Activated CD8-positive, alpha-beta T cell treated with anti-CD3 and anti-CD28 coated beads for 36 hours (primary cell): Measurements from ENCODE around the gene SELENOV. TPM values are rescaled to one million over a fixed set of nuclear protein-coding genes. Genes with fewer than 3 reads are reported as not detected.
A peak's percentile ranks its signal among the peaks of the same experiment; 100 is the strongest.
"Not testable (repeated sequence)": the region's sequence is repeated elsewhere in the genome, so short reads cannot be mapped to it uniquely, and the experiment has no call there.

Experiments used
- ATAC-seq: fragments of 200-7000 bp; cut with Tn5 transposase; one replicate; pipeline ENCODE4 v1.10.0; 2021; ENCODE audit warnings: mild to moderate bottlenecking, moderate library complexity
- CTCF ChIA-PET: fragments of 350-600 bp; sonication (Branson Sonifier 250); formaldehyde crosslinking; loops from one replicate; lab custom pipeline; 2021; ENCODE audit warnings: antibody characterized with exemption; lab: Charles Lee
- POLR2A ChIA-PET: fragments of 350-600 bp; sonication (Branson Sonifier 250); formaldehyde crosslinking; loops from one replicate; lab custom pipeline; 2021; ENCODE audit warnings: antibody characterized with exemption; lab: Charles Lee
- DNase-seq: peaks from one replicate; pipeline ENCODE4 v3.0.0-alpha.2; 2020
- H3K27ac Mint-ChIP-seq: one replicate; pipeline ENCODE4 v1.8.0; 2021; ENCODE audit warnings: mild to moderate bottlenecking, mixed read lengths
- H3K27me3 Mint-ChIP-seq: one replicate; pipeline ENCODE4 v1.8.0; 2021; ENCODE audit warnings: mixed read lengths
- H3K36me3 Mint-ChIP-seq: one replicate; pipeline ENCODE4 v1.8.0; 2021; ENCODE audit warnings: low read depth, mixed read lengths
- H3K4me1 Mint-ChIP-seq: one replicate; pipeline ENCODE4 v1.8.0; 2021; ENCODE audit warnings: low read depth, mixed read lengths
- H3K4me3 Mint-ChIP-seq: one replicate; pipeline ENCODE4 v1.8.0; 2021; ENCODE audit warnings: mild to moderate bottlenecking, moderate library complexity, mixed read lengths
- H3K9me3 Mint-ChIP-seq: one replicate; pipeline ENCODE4 v1.8.0; 2021; ENCODE audit warnings: mixed read lengths
- CTCF ChIP-seq: fragments of 200-600 bp; IDR thresholded peaks from one replicate; pipeline ENCODE4 v1.8.0; 2022; ENCODE audit warnings: antibody characterized with exemption, mild to moderate bottlenecking
- intact Hi-C: fragments of 100-400 bp; cut with micrococcal nuclease; formaldehyde crosslinking; loops from one replicate; pipeline ENCODE4 v1.10.0; 2022
- total RNA-seq, 2 experiments: library from RNA; stranded (reverse); gene quantifications; one replicate each; pipeline ENCODE4 v1.2.3, GENCODE V29; 2021

The SELENOV gene
- total RNA-seq, 2 experiments from 2014 or later = not detected

DNA sequence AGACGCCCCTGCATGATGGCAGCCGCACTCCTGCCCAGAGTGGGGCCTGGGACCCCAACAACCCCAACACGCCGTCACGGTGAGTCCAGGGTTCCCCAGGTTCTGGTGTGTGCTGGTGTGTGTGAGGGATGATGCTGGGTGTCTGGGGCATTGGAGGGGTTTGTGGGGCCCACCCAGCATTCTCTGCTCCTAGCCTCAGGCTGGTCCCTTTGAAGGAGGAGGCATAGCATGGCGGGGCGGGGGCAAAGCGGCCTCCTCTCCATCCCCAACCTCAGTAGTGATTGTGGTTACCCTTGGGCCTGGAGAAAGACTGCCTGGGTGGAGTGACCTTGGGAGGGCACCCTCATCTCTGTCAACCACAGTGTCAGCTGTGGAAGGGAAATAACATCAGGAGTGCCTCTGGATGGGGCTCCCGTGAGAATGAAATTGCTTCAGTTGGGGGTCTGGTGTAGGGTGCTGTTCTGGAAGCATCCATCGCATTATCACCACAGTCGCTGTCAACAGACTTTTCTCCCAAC lies 41.4 kb upstream of the SELENOV start:
- Mint-ChIP-seq H3K27me3 (no peaks in the 10 kb centered on the region), H3K27ac (no peak overlapping the region), H3K4me3 (no peak overlapping the region), H3K9me3 (no peaks in the 10 kb centered on the region), H3K36me3 (peaks cover 55% of the 10 kb centered on the region), H3K4me1 (peaks cover 32% of the 10 kb centered on the region)
- DNase-seq (no peak), ATAC-seq (no peak)
- TF ChIP-seq CTCF = no peak
- ChIA-PET CTCF (interaction anchor here (0.6 to 5.2 kb wide), 22 partner anchors 8 to 75 kb away, joined by 3 to 52 read pairs (median 5); partner anchors contain the start of genes DLL3, EID2B and RPS16), POLR2A (no interaction called here)
- intact Hi-C loops = loop anchor here (10.0 kb wide), 1 partner anchor 61 kb away; the partner anchor contains the start of gene EID2B

DNA sequence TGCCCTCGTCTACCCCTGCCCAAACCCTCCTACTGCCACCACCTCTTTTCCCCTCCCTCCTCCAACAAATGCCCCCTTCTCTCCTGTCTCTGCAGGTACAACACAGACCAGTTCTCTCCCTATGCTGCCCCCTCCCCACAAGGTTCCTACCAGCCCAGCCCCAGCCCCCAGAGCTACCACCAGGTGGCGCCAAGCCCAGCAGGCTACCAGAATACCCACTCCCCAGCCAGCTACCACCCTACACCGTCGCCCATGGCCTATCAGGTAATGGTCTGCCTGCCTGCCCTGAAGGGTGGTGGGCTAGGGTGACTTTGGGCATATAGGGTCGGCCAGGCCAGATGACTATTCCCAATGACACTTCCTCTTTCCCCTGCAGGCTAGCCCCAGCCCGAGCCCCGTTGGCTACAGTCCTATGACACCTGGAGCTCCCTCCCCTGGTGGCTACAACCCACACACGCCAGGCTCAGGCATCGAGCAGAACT lies 40.8 kb upstream of the SELENOV start:
- peak; percentile 76 for TF ChIP-seq CTCF
- intact Hi-C loops = loop anchor here (10.0 kb wide), 1 partner anchor 61 kb away; the partner anchor contains the start of gene EID2B
- peaks cover 32% of the 10 kb centered on the region for H3K4me1 Mint-ChIP-seq
- H3K36me3 Mint-ChIP-seq = peaks cover 54% of the 10 kb centered on the region
- no peak overlapping the region for H3K4me3 Mint-ChIP-seq
- ChIA-PET POLR2A (interaction anchor here (0.8 to 1.1 kb wide), 2 partner anchors 9 to 39 kb away, joined by 3 to 4 read pairs; no protein-coding TSS in a partner anchor), CTCF (interaction anchor here (0.6 to 5.2 kb wide), 28 partner anchors 8 to 76 kb away, joined by 3 to 52 read pairs (median 4); partner anchors contain the start of genes DLL3, EID2B and RPS16)
- no peaks in the 10 kb centered on the region for H3K9me3 Mint-ChIP-seq
- H3K27ac Mint-ChIP-seq = no peak overlapping the region
- H3K27me3 Mint-ChIP-seq = no peaks in the 10 kb centered on the region
- ATAC-seq = peak; percentile 70
- peak; percentile 80 for DNase-seq

GRCh38 chr19:39475748-39476147 lies 39.2 kb upstream of the SELENOV start:
- intact Hi-C loops = loop anchor here (10.0 kb wide), 1 partner anchor 59 kb away; the partner anchor contains the start of gene EID2B
- ATAC-seq (no peak), DNase-seq (no peak)
- H3K4me3 Mint-ChIP-seq = no peak overlapping the region
- CTCF ChIA-PET = interaction anchor here (1.4 to 5.2 kb wide), 4 partner anchors 13 to 57 kb away, joined by 4 to 52 read pairs (median 8); partner anchors contain the start of gene EID2B
- peaks cover 27% of the 10 kb centered on the region for H3K4me1 Mint-ChIP-seq
- no peak overlapping the region for H3K27ac Mint-ChIP-seq
- H3K9me3 Mint-ChIP-seq = no peaks in the 10 kb centered on the region
- H3K36me3 Mint-ChIP-seq = peaks cover 40% of the 10 kb centered on the region
- POLR2A ChIA-PET = interaction anchor here (0.6 to 1.3 kb wide), 4 partner anchors 19 to 44 kb away, joined by 3 to 5 read pairs (median 4); partner anchors contain the start of genes RPS16 and SUPT5H
- no peak for TF ChIP-seq CTCF
- no peaks in the 10 kb centered on the region for H3K27me3 Mint-ChIP-seq

GRCh38 chr19:39479319-39479801 lies 35.6 kb upstream of the SELENOV start:
- Mint-ChIP-seq H3K4me3 (peak overlapping the region; percentile 97), H3K36me3 (peaks cover 36% of the 10 kb centered on the region), H3K4me1 (peaks cover 26% of the 10 kb centered on the region), H3K27ac (peak overlapping the region; percentile 93)
- intact Hi-C loops = loop anchor here (10.0 kb wide), 1 partner anchor 55 kb away; the partner anchor contains the start of gene EID2B
- ATAC-seq, CTCF ChIA-PET, H3K9me3 Mint-ChIP-seq, DNase-seq, H3K27me3 Mint-ChIP-seq: not testable (repeated sequence)
- POLR2A ChIA-PET = interaction anchor here (3.0 kb wide), 1 partner anchor 32 kb away, joined by 7 read pairs; no protein-coding TSS in a partner anchor

DNA sequence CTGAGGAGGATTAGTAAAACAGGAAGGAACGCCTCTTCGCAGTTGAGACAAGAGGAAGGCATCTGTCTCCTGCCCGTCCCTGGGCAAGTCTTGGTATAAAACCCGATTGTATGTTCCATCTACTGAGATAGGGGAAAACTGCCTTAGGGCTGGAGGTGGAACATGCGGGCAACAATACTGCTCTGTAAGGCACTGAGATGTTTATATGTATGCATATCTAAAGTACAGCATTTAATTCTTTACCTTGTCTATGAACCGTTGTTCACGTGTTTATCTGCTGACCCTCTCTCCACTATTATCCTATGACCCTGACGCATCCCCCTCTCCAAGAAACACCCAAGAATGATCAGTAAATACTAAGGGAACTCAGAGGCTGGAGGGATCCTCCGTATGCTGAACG lies 35.0 kb upstream of the SELENOV start:
- peaks cover 28% of the 10 kb centered on the region for H3K4me1 Mint-ChIP-seq
- no peaks in the 10 kb centered on the region for H3K27me3 Mint-ChIP-seq
- H3K4me3 Mint-ChIP-seq = peak overlapping the region; percentile 97
- ChIA-PET CTCF (interaction anchor here (0.9 to 1.7 kb wide), 3 partner anchors 23 to 52 kb away, joined by 4 to 5 read pairs (median 4); partner anchors contain the start of gene EID2B), POLR2A (interaction anchor here (0.9 to 3.0 kb wide), 4 partner anchors 31 to 75 kb away, joined by 3 to 7 read pairs (median 3); partner anchors contain the start of genes RPS16 and SUPT5H)
- intact Hi-C loops = loop anchor here (10.0 kb wide), 1 partner anchor 55 kb away; the partner anchor contains the start of gene EID2B
- peak overlapping the region; percentile 93 for H3K27ac Mint-ChIP-seq
- no peaks in the 10 kb centered on the region for H3K9me3 Mint-ChIP-seq
- TF ChIP-seq CTCF = no peak
- DNase-seq (no peak), ATAC-seq (no peak)
- peaks cover 33% of the 10 kb centered on the region for H3K36me3 Mint-ChIP-seq
